Muscle of leg (tissue), 11 donors: ENCODE results near the gene ATP10B. TPM values are rescaled to one million over a fixed set of nuclear protein-coding genes. Genes with fewer than 3 reads are reported as not detected.
A peak's percentile ranks its signal among the peaks of the same experiment; 100 is the strongest.

Experiments used
- DNase-seq: peaks from one replicate; pipeline ENCODE4 v3.0.0; 2013
- H3K27ac ChIP-seq: one replicate; pipeline ENCODE4 v1.5.1; 2013; ENCODE audit warnings: mild to moderate bottlenecking, low read length, control low read depth
- H3K27me3 ChIP-seq: one replicate; pipeline ENCODE4 v1.6.1; 2013; ENCODE audit warnings: low read length; ENCODE audit not compliant: control insufficient read depth, insufficient read depth
- H3K36me3 ChIP-seq: one replicate; pipeline ENCODE4 v1.6.1; 2013; ENCODE audit warnings: low read length; ENCODE audit not compliant: control insufficient read depth, insufficient read depth
- H3K4me1 ChIP-seq: one replicate; pipeline ENCODE4 v1.6.1; 2013; ENCODE audit warnings: low read length; ENCODE audit not compliant: control insufficient read depth, insufficient read depth
- H3K4me3 ChIP-seq: one replicate; pipeline ENCODE4 v1.5.1; 2013; ENCODE audit warnings: low read length, control low read depth
- H3K9me3 ChIP-seq: replicated peaks from 2 replicates; pipeline ENCODE4 v1.6.1; 2013; ENCODE audit warnings: low read depth, low read length; ENCODE audit not compliant: control insufficient read depth
- WGBS: methylation state at CpG from one replicate; pipeline ENCODE4 v1.1.5; 2013; ENCODE audit warnings: missing lambda C conversion rate; ENCODE audit not compliant: insufficient coverage; 5-methylcytosine and 5-hydroxymethylcytosine counted together
- polyA plus RNA-seq, 8 donors: library from polyadenylated mRNA; unstranded; fragments of 120-200 nt; gene quantifications; one replicate each; pipeline versions ENCODE4 v1.2.1 to v1.2.3, GENCODE V29; 2013; ENCODE audit warnings: inconsistent platforms in 1 of 8, low replicate concordance in 1 of 8; ENCODE audit not compliant: insufficient read length in 8 of 8, insufficient read depth in 1 of 8
- total RNA-seq: library from RNA; stranded (reverse); fragments of 120-200 nt; gene quantifications from one replicate; pipeline ENCODE4 v1.2.4, GENCODE V29; 2013

ATP10B gene
- total and polyA plus RNA-seq, 9 donors, result 0.24 to 1.4 (median 0.60) TPM

DNA sequence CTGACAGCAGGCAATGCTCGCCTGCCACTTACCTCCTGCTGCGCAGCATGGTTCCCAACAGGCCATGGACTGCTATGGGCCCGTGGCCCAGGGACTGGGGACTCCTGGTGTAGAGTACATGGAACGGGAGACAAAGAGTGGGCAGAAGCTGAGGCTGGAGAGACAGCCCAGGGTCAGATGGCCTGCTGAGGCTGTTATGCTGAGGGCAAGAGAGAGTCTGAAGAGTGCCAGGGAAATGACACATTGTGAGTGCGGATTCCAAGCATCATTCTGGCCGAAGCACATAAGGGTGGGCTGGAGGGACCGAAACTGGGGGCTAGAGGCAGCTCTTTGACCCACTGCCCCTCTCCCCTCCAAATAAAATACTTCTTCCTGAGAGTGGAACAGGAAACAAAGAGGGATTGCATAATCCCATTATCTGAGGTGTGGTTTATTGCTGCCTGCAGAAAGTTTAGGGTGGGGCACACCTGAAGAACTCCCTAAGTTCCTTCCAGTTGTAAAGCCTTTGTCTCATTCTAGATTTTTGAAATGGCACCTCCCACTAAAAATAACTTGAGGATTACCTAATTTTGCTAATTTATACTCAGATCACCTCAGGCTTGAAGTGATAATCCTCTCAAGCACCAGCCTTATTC, 158.1 kb downstream of the ATP10B start:
- Histone ChIP-seq H3K4me1 (no peaks in the 10 kb centered on the region), H3K27me3 (no peaks in the 10 kb centered on the region), H3K4me3 (no peak overlapping the region), H3K27ac (no peak overlapping the region), H3K9me3 (no peaks in the 10 kb centered on the region), H3K36me3 (no peaks in the 10 kb centered on the region)
- no peak for DNase-seq
- 77% methylated on average over 4 of the region's 7 CpGs for WGBS

DNA sequence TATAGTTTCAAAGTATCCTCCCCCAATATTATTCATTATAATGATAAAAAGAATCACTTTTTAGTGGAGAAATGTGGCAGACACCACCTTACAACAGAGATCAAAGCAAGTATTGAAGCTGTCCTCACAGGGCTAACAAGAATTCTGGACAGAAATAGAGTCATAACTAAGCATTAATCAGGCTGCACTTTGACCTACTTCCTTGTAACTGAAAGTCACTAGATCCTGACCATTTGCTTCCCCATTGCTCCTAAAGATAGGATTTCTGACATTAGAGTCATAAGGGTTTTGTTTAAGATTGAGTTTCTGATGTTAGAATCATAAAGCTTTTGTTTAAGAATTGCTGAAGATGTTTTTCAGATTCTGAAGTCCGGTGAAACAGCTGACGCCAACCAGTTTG, 159.7 kb downstream of the ATP10B start:
- Histone ChIP-seq H3K27me3 (no peaks in the 10 kb centered on the region), H3K4me1 (no peaks in the 10 kb centered on the region), H3K9me3 (no peaks in the 10 kb centered on the region), H3K27ac (no peak overlapping the region), H3K4me3 (no peak overlapping the region), H3K36me3 (no peaks in the 10 kb centered on the region)
- DNase-seq, result no peak
- 80% methylated on average over 2 of the region's 2 CpGs for WGBS

DNA sequence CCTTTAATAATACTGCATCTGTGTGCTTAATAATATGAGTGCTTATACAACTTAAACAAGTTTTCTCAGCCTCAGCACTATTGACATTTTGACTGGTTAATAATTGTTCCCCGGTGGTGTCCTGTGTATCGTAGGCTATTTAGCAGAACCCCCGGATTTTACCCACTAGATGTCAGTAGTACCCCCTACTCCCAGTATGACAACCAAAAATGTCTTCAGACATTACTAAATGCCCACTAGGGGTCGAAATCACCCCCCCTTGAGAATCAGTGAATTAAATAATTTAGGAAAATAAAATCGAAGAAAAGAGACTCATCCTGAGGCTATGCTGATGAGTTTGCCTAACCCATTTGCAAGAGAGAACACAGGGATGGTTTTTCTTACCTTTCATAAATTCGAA, 166.3 kb downstream of the ATP10B start:
- peak; percentile 6 for DNase-seq
- WGBS, result 100% methylated on average over 1 of the region's 6 CpGs
- Histone ChIP-seq H3K9me3 (no peaks in the 10 kb centered on the region), H3K4me1 (no peaks in the 10 kb centered on the region), H3K27me3 (no peaks in the 10 kb centered on the region), H3K4me3 (no peak overlapping the region), H3K36me3 (no peaks in the 10 kb centered on the region), H3K27ac (no peak overlapping the region)

DNA sequence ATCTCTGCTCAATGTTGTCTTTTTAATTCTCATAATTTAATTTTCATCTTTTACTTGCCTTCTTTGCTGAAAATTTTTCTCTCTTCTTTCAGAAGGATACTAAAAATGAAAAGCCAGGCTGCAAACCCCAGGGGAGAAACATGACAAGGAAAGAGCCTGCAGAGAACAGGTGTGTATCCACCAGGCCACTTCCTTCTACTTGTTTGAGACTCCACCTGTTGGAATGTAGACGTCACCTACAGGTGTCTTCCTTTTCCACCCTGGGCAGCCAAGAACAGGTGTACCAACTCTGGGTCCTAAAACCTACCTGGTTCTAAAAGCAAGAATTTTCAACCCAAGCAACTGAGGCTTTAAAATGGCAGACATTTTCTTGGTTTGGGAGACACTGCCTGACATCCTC, 166.8 kb downstream of the ATP10B start:
- 57% methylated on average over 1 of the region's 1 CpG for WGBS
- Histone ChIP-seq H3K36me3 (no peaks in the 10 kb centered on the region), H3K4me1 (no peaks in the 10 kb centered on the region), H3K4me3 (no peak overlapping the region), H3K27me3 (no peaks in the 10 kb centered on the region), H3K27ac (no peak overlapping the region), H3K9me3 (no peaks in the 10 kb centered on the region)
- DNase-seq, result no peak

DNA sequence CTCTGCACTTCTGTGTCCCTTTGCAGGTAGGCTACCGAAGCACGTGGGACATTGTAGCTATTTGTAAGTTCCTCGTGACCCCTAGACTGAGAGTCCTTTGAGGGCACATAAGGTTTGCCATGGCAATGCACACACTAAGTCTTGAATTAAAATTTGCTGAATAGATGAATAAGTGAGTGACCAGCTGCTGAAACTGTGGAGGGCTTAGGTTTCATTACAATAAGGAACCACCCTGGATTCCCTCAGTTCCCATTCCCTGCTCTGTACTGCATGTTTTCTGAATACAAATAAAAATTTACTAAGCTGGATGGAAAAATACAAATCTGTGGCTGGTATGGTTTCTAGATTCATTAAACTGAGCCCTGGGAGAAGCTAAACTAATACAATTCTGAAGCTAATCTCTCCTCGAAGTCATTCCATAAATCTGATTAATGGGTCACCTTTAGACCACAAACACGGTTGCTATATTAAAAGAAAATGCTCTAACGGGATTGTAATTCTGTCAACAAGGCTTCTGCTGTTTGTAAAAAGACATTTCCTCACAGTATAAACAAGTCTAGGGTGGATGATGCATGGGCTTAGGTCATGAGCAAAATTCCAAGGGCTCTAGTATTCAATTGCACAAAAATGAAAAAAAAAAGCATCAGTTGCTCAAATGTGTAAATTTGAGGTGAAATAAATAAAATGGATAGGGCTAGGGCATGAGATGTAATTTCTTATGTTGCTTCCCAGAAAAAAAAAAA, 172.3 kb downstream of the ATP10B start:
- 65% methylated on average over 3 of the region's 6 CpGs for WGBS
- Histone ChIP-seq H3K27ac (no peak overlapping the region), H3K4me3 (no peak overlapping the region), H3K36me3 (no peaks in the 10 kb centered on the region), H3K27me3 (no peaks in the 10 kb centered on the region), H3K4me1 (no peaks in the 10 kb centered on the region), H3K9me3 (no peaks in the 10 kb centered on the region)
- DNase-seq, result no peak

DNA sequence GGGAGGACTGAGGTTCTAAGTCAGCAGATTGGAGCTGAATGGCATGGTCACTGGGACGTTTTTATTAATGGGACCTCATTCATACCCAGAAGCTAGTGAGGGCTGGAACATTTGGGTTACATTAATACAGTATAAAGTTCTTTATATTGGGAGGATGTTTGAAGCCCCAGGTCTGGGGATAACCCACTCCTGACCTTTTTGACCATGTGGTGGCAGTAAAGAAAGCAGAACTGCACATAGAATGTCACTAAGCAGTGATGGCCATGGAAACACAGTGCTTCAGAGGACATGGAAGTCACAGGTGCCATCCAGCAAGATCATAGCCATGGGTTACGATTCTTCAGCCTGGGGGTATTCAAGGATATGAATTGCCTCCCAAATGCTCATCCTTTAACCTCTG, 176.0 kb downstream of the ATP10B start:
- Histone ChIP-seq H3K36me3 (no peaks in the 10 kb centered on the region), H3K4me3 (no peak overlapping the region)
- WGBS, result 80% methylated on average over 1 of the region's 2 CpGs

DNA sequence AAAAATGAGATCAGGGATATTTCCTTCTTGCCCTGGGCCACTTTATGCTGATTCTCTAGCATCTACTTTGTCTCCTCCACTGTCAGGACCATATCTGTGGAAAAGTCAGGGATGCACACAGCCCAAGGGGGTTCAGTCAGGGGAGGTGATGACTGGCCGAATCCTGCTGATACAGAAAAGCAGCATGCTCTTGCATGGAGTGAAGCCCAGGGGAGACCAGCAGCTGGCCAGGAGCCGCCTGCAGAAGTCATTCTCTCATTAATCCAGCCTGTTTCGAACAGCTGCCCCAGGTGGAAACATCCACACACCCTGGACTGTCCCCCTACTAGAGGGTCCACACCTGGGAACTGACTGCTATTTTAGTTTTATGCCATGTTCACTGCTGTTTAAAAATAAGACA, 177.1 kb downstream of the ATP10B start:
- DNase-seq, result no peak
- Histone ChIP-seq H3K36me3 (no peaks in the 10 kb centered on the region), H3K27me3 (no peaks in the 10 kb centered on the region), H3K4me1 (no peaks in the 10 kb centered on the region), H3K27ac (no peak overlapping the region), H3K4me3 (no peak overlapping the region), H3K9me3 (no peaks in the 10 kb centered on the region)
- 30% methylated on average over 2 of the region's 3 CpGs for WGBS

More for the DNA sequence above, 176.0 kb downstream of the ATP10B start:
- H3K9me3 ChIP-seq, result no peaks in the 10 kb centered on the region
- DNase-seq, result no peak
- no peaks in the 10 kb centered on the region for H3K27me3 ChIP-seq
- H3K27ac ChIP-seq, result no peak overlapping the region
- no peaks in the 10 kb centered on the region for H3K4me1 ChIP-seq

DNA sequence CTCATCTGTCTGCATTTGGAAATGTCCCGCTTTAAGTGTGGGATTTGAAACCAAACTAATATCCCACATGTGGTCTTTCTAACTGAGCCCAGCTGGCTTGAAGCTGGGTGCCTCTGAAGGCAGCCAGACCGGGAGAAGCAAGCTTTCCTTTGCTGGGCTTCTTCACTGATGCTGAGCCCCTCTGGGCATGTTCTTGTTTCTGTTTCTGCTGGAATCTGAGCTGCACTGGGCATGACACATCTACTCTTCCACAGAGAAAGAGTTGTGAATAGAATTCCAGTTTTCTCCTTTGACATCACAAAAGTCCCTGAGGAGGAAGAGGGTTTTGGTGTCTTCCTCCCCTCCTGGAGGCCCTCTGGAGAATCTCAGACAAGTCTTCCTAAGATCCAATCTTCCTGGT, 179.5 kb downstream of the ATP10B start:
- whole genome bisulfite sequencing, result 41% methylated on average over 2 of the region's 2 CpGs
- Histone ChIP-seq H3K27ac (no peak overlapping the region), H3K4me3 (no peak overlapping the region), H3K4me1 (no peaks in the 10 kb centered on the region), H3K36me3 (no peaks in the 10 kb centered on the region), H3K27me3 (no peaks in the 10 kb centered on the region), H3K9me3 (no peaks in the 10 kb centered on the region)
- no peak for DNase-seq

DNA sequence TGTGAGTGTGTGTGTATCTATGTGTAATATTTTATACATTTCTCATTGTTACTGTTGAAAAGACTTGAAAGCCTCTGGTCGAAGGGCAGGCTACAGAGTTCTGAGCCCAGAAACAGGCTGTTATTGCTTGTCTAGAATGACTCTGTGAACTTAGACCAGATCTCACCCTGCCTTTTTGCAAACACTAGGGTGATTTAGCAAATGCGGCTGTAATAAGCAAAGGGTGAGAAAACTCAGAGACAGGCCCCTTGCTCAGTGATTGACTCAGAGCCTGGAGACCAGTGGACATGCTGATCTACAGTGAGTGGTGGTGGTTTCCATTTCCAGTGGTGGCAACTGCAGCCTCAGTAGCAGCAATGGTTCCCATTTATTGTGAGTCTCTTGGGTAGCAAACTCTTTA, 183.7 kb downstream of the ATP10B start:
- no peaks in the 10 kb centered on the region for H3K9me3 ChIP-seq
- H3K27me3 ChIP-seq, result no peaks in the 10 kb centered on the region
- no peak overlapping the region for H3K4me3 ChIP-seq
- no peaks in the 10 kb centered on the region for H3K4me1 ChIP-seq
- no peaks in the 10 kb centered on the region for H3K36me3 ChIP-seq
- no peak for DNase-seq
- H3K27ac ChIP-seq, result no peak overlapping the region
- WGBS, result 57% methylated on average over 2 of the region's 2 CpGs

DNA sequence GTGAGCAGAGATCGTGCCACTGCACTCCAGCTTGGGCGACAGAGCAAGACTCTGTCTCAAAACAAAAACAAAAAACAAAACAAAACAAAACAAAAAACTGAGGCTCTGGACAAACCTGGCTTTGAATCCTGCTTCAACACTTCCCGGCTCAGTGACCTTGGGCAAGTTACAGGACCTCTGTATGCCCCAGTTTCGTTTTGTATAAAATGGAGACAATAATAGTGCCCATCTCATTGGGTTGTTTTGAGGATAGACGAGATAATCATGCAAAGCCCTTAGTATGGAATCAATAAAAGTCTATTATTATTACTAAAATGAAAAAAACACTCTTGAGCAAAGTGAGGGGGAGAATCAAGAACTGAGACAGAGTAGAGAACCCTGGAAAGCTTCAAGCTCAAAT, 184.9 kb downstream of the ATP10B start:
- no peak for DNase-seq
- Histone ChIP-seq H3K4me1 (no peaks in the 10 kb centered on the region), H3K27me3 (no peaks in the 10 kb centered on the region), H3K36me3 (no peaks in the 10 kb centered on the region), H3K4me3 (no peak overlapping the region), H3K9me3 (no peaks in the 10 kb centered on the region), H3K27ac (no peak overlapping the region)
- no CpG with 5 or more reads among the region's 5 CpGs for WGBS
